Loucy (cell line): ENCODE results near the gene PTMS.

Experiments
- EZH2phosphoT487 ChIP-seq: fragments of 200-600 bp; IDR thresholded peaks from 2 replicates; pipeline ENCODE4 v1.6.1; 2018; ENCODE audit warnings: antibody characterized with exemption, mild to moderate bottlenecking, moderate library complexity, borderline replicate concordance
- TF ChIP-seq, protein P1 (sequence below): fragments of 200-600 bp; sonication (generic); conservative IDR thresholded peaks from 2 replicates; pipeline ENCODE4 v1.5.1; 2014; ENCODE audit warnings: mild to moderate bottlenecking, antibody characterized with exemption, low read length

DNA sequence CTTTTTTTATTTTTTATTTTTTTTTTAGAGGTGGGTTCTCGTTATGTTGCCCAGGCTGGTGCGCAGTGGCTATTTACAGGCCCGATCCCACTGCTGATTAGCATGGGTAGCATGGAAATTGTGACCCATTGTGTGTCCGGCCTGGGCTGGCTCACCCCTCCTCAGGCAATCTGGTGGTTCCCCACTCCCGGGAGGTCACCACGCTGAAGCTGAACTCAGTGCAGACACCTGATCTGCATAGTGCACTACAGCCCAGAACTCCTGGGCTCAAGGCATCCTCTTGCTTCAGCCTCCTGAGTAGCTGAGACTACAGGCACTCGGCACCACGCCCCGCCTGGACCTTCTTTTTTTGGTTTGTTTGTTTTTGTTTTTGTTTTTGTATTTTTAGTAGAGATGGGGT is 17.7 kb downstream of the PTMS start:
- TF ChIP-seq, protein P1, sequence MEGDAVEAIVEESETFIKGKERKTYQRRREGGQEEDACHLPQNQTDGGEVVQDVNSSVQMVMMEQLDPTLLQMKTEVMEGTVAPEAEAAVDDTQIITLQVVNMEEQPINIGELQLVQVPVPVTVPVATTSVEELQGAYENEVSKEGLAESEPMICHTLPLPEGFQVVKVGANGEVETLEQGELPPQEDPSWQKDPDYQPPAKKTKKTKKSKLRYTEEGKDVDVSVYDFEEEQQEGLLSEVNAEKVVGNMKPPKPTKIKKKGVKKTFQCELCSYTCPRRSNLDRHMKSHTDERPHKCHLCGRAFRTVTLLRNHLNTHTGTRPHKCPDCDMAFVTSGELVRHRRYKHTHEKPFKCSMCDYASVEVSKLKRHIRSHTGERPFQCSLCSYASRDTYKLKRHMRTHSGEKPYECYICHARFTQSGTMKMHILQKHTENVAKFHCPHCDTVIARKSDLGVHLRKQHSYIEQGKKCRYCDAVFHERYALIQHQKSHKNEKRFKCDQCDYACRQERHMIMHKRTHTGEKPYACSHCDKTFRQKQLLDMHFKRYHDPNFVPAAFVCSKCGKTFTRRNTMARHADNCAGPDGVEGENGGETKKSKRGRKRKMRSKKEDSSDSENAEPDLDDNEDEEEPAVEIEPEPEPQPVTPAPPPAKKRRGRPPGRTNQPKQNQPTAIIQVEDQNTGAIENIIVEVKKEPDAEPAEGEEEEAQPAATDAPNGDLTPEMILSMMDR, result no peak
- TF ChIP-seq EZH2phosphoT487, result no peak
